RPMI7951 (cell line): ENCODE measurements around the gene PPCDC. TPM values are rescaled to one million over a fixed set of nuclear protein-coding genes. Genes with fewer than 3 reads are reported as not detected.

Source experiments
- DNase-seq: peaks from one replicate; pipeline ENCODE4 v3.0.0-alpha.2; 2012; ENCODE audit warnings: low read depth
- total RNA-seq: library from RNA; depleted of rRNA; stranded (reverse); fragments of >200 nt; shearing (Covaris generic); gene quantifications from 2 replicates; pipeline ENCODE4 v1.2.3, GENCODE V29; 2014

PPCDC gene
- total RNA-seq, 1 experiment from 2014 or later = 17.9 TPM

GRCh38 chr15:75044258-75044878 is 21.0 kb downstream of the PPCDC start:
- no peak for DNase-seq

GRCh38 chr15:75045332-75046015 is 22.1 kb downstream of the PPCDC start:
- DNase-seq = no peak

GRCh38 chr15:75048394-75048793 is 25.0 kb downstream of the PPCDC start:
- no peak for DNase-seq

- no peak for DNase-seq
These were observed 26.0 kb downstream of the PPCDC start for GRCh38 chr15:75049392-75049791.

GRCh38 chr15:75050283-75050682 is 26.9 kb downstream of the PPCDC start:
- DNase-seq = no peak

GRCh38 chr15:75051191-75051608 is 27.8 kb downstream of the PPCDC start:
- no peak for DNase-seq

GRCh38 chr15:75051711-75052110 is 28.3 kb downstream of the PPCDC start:
- no peak for DNase-seq

- no peak for DNase-seq
These were observed 29.8 kb downstream of the PPCDC start for GRCh38 chr15:75052972-75053747.

- no peak for DNase-seq
These were observed 30.3 kb downstream of the PPCDC start for GRCh38 chr15:75053748-75054125.

- no peak for DNase-seq
These were observed 30.9 kb downstream of the PPCDC start for GRCh38 chr15:75054172-75054897.

- DNase-seq = no peak
These were observed 32.6 kb downstream of the PPCDC start for GRCh38 chr15:75056036-75056435.

GRCh38 chr15:75058127-75058905 is 34.9 kb downstream of the PPCDC start:
- no peak for DNase-seq

- no peak for DNase-seq
These were observed 36.2 kb downstream of the PPCDC start for GRCh38 chr15:75059607-75060006.

GRCh38 chr15:75061272-75061671 is 37.9 kb downstream of the PPCDC start:
- peak; percentile 88 for DNase-seq

GRCh38 chr15:75062706-75063105 is 39.3 kb downstream of the PPCDC start:
- DNase-seq = no peak

GRCh38 chr15:75063338-75063737 is 39.9 kb downstream of the PPCDC start:
- peak; percentile 84 for DNase-seq

- DNase-seq = no peak
These were observed 40.5 kb downstream of the PPCDC start for GRCh38 chr15:75063889-75064288.

- no peak for DNase-seq
These were observed 41.5 kb downstream of the PPCDC start for GRCh38 chr15:75064846-75065245.

GRCh38 chr15:75065467-75065850 is 42.1 kb downstream of the PPCDC start:
- DNase-seq = peak; percentile 44

- DNase-seq = peak; percentile 45
These were observed 42.6 kb downstream of the PPCDC start for GRCh38 chr15:75065851-75066509.
